Mesangial cell (primary cell): Measurements from ENCODE around the gene MAT2A. TPM values are rescaled to one million over a fixed set of nuclear protein-coding genes. Genes with fewer than 3 reads are reported as not detected.

Source experiments
- total RNA-seq: library from RNA; depleted of rRNA; stranded (reverse); fragments of >200 nt; gene quantifications from 2 replicates; pipeline ENCODE4 v1.2.3, GENCODE V29; 2015

The MAT2A gene
- total RNA-seq = 53.1 and 122 TPM in 2 replicates

DNA sequence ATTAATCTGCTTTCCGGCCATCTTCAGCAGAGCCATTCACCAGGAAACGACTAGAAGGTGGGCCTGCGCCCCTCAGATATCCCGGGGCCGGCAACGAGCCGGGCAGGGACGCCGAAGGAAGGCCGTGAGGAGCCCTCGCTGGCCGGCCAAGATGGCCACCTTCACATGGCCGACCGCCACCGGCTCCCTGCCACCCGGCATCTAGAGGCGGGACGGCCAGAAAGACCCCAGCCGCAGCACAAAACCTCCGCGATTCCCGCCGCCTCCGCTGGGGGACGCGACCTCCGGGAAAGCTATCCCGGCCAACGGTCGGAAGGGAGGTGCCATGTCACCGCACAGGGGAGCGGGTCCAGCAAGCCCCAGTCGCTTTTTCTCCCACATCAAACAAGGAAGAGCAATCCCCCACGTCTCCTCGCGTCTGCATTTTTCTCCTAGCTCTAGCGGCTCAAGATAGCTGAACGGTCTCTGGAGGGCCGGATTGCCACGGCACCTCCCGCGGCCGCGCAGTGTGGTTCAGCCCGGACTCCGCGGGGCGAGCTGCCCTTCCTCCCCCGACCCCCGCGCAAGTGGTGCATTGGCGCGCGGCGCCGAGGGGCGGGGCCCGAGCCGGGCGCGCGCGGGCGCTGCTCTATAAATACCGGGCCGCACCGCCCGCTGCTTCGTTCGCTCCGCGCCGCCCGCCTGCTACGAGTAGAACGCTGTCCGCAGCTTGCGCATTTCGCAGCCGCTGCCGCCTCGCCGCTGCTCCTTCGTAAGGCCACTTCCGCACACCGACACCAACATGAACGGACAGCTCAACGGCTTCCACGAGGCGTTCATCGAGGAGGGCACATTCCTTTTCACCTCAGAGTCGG lies at the start of gene MAT2A:
MAT2A (plus strand) TSS at position 662 of the 854 bp plus-strand sequence; CDS start at position 782, 120 bp downstream.

DNA sequence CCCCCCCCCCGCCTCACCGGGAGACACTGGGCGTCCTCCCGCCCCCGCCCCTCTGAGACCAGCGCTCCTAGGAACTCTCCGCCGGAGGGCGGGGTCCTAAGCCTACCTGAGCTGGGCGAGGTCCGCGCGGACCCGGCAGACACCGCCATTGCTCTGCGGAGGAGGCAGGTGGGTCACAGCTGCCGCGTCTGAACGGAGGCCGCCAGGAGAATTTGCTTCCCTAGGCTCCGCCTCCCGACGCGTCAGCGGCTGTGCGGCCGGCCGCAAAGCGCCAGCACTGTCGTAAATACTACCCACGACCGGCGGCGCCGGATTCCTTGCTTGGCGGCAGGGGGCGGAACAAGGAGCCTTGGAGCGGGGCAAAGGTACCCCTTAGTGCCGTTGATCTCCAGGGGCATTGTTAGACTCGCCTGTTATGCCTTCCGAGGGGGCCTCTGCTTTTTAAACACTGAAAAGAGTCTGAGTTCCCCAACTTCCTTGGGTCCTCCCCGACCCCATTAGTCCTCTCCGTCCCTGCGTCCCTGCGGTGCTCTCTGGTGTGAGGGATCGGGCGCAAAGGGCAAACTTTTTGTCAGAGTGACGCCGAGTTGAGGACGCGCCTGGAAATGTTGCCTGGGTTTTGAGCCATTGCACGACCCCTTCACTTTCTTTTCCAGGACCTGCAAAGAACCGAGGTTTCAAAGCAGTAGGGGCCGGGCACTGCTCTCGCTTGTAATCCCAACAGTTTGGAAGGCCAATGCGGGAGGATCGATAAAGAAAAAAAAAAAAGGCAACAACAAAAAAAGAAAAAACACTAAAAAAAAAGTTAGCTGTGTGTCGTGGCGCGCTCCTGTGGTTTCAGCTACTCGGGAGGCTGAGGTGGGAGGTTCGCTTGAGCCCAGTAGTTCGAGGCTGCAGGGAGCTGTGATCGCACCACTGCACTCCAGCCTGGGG lies 22.6 kb downstream of the MAT2A start, which contains the start of gene GGCX:
GGCX (minus strand) TSS at position 214 of the 933 bp plus-strand sequence; CDS start at position 149, 65 bp downstream.

DNA sequence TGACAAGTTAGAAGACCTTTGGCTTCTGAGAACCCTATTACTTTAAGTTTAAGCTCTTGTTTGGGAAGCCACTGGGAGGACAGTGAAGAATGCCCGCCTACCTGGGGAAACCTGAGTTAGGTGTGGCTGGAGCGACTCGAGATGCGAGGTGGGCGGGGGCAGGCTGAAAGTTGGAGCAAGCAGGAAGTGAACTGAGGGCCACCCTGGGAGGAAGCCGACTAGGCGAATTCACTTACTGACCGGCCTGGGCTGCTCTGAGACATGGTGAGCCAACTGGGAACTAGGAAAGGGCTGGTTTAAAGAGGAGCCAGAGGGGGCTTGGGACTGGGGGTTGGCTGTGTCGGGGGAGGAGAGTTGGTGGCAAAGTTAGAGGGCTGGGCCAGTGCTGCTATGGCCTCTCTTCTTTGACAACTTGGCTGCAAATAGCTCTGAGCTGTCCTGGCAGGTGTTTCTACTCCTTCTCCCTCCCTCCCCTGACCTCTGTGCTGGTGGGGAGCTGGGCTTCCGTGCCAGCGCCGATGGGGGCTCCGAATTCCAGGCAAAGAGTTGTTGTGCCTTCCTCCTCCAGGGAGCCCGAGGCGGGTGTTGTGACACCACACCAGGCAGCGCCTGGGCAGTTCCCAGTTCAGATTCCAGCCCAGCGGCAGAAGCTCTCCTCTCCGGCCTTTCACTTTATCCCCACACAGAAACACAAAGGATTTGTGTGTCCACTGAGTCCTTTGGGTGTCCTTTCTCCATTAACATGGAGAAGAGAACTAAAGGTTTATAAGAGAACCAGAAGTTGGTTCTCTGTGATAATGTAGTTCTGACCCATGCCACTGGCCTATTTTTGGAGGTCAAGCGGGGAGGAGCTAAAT lies 38.6 kb downstream of the MAT2A start, which contains the start of gene VAMP8:
VAMP8 (plus strand) TSS at position 201 of the 857 bp plus-strand sequence; CDS start at position 262, 61 bp downstream.

DNA sequence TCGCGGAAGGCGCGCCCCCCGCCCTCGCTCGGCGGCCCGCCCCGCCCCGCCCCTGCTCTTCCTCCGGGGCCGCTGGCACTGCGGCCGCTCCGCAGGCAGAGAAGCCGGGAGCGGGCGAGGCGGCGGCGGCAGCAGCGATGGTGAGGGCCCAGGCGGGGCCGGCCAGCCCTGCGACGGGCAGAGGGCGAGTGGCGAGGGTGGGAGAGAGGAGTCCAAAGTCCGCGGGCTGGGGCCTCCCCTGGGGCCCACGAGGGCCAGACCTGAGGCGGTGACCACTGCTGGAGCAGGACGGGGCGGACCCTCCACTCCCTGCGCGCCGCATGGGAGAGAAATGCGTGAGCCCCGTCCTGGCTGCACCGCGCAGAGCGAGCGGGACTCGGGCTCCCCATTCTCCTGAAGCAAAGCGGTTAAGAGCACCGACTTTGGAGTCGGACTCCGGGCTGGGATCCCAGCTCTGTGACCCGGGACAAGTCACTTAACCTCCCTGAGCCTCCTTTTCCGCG lies 45.4 kb downstream of the MAT2A start, which contains the start of gene VAMP5:
VAMP5 (plus strand) TSS at position 78 of the 503 bp plus-strand sequence; CDS start at position 138, 60 bp downstream.

Other genes starting within 250 kb of the MAT2A start
- 86.5 and 121 TPM in 2 replicates for gene TGOLN2, start 211.2 kb upstream of the MAT2A start, total RNA-seq
- gene RETSAT, start 184.6 kb upstream of the MAT2A start, total RNA-seq = 26.2 and 39.8 TPM in 2 replicates
- gene ELMOD3, start 184.4 kb upstream of the MAT2A start, total RNA-seq = 8.7 and 13.0 TPM in 2 replicates
- gene CAPG, start 128.8 kb upstream of the MAT2A start, total RNA-seq = 236 and 507 TPM in 2 replicates
- gene SH2D6, start 120.5 kb upstream of the MAT2A start, total RNA-seq = 0.38 TPM in 1 of 2 replicates, not detected in the other
- gene GGCX, start 22.3 kb downstream of the MAT2A start, total RNA-seq = 34.5 and 37.0 TPM in 2 replicates
- gene VAMP8, start 38.4 kb downstream of the MAT2A start, total RNA-seq = 26.7 and 34.1 TPM in 2 replicates
- 43.7 and 52.6 TPM in 2 replicates for gene VAMP5, start 45.3 kb downstream of the MAT2A start, total RNA-seq
- 167 and 184 TPM in 2 replicates for gene RNF181, start 56.6 kb downstream of the MAT2A start, total RNA-seq
- gene TMEM150A, start 63.5 kb downstream of the MAT2A start, total RNA-seq = 12.2 and 30.4 TPM in 2 replicates
- gene C2orf68, start 72.9 kb downstream of the MAT2A start, total RNA-seq = 15.5 and 17.7 TPM in 2 replicates
- gene USP39, start 77.0 kb downstream of the MAT2A start, total RNA-seq = 39.0 and 82.9 TPM in 2 replicates
- not detected in 2 replicates for gene SFTPB, start 129.0 kb downstream of the MAT2A start, total RNA-seq
- gene GNLY, start 155.2 kb downstream of the MAT2A start, total RNA-seq = not detected in 2 replicates
- 2.4 and 3.3 TPM in 2 replicates for gene ATOH8, start 214.8 kb downstream of the MAT2A start, total RNA-seq